ENCODE results near the gene CMIP. TPM values are rescaled to one million over a fixed set of nuclear protein-coding genes. Genes with fewer than 3 reads are reported as not detected.

Gene CMIP
- total RNA-seq, 4 donors from 2014 or later = 14.5 to 24.6 (median 21.0) TPM

- no peaks in the 10 kb centered on the region for H3K27me3 ChIP-seq
- no peaks in the 10 kb centered on the region for H3K9me3 ChIP-seq
- H3K4me3 ChIP-seq = no peak overlapping the region
- no peak for DNase-seq (ENCODE audit: extremely low spot score)
- no peak for TF ChIP-seq POLR2A (IDR thresholded peaks at IDR 0.05; ENCODE audit: low read depth)
- TF ChIP-seq CTCF (IDR thresholded peaks at IDR 0.05) = no peak
- H3K27ac ChIP-seq (replicated peaks in 1 of 4) = no peak overlapping the region
- intact Hi-C loops (cut with DNase I) = loop anchor here (10.0 kb wide), 1 partner anchor 90 kb away; no protein-coding TSS in a partner anchor
- WGBS = 65% methylated on average over 11 of the region's 11 CpGs
- no peaks in the 10 kb centered on the region for H3K36me3 ChIP-seq
- peaks cover 11 to 69% (median 58%) of the 10 kb centered on the region in 4 donors for H3K4me1 ChIP-seq
Observed at GRCh38 chr16:81484908-81485624, 40.5 kb downstream of the CMIP start.

- peaks cover 11 to 68% (median 56%) of the 10 kb centered on the region in 4 donors for H3K4me1 ChIP-seq
Observed at GRCh38 chr16:81485824-81486539, 41.4 kb downstream of the CMIP start.

GRCh38 chr16:81486540-81487061, 42.0 kb downstream of the CMIP start:
- H3K9me3 ChIP-seq = no peaks in the 10 kb centered on the region
- no peaks in the 10 kb centered on the region for H3K36me3 ChIP-seq
- no peak for DNase-seq (ENCODE audit: extremely low spot score)
- intact Hi-C loops (cut with DNase I) = loop anchor here (10.0 kb wide), 1 partner anchor 88 kb away; no protein-coding TSS in a partner anchor
- no peak overlapping the region for H3K27ac ChIP-seq (replicated peaks in 1 of 4)
- WGBS = 80% methylated on average over 14 of the region's 22 CpGs
- H3K4me3 ChIP-seq = no peak overlapping the region
- no peaks in the 10 kb centered on the region for H3K27me3 ChIP-seq
- peaks cover 13 to 65% (median 59%) of the 10 kb centered on the region in 4 donors for H3K4me1 ChIP-seq
- no peak for TF ChIP-seq CTCF (IDR thresholded peaks at IDR 0.05)
- TF ChIP-seq POLR2A (IDR thresholded peaks at IDR 0.05; ENCODE audit: low read depth) = no peak
- TF ChIP-seq POLR2AphosphoS5 (IDR thresholded peaks at IDR 0.05) = no peak
- no peak for TF ChIP-seq EP300 (IDR thresholded peaks at IDR 0.05)

More at GRCh38 chr16:81485824-81486539, 41.4 kb downstream of the CMIP start:
- Histone ChIP-seq H3K4me3 (no peak overlapping the region), H3K9me3 (no peaks in the 10 kb centered on the region), H3K27me3 (no peaks in the 10 kb centered on the region), H3K36me3 (no peaks in the 10 kb centered on the region), H3K27ac (replicated peaks in 1 of 4) (no peak overlapping the region)
- whole genome bisulfite sequencing = 83% methylated on average over 17 of the region's 21 CpGs
- intact Hi-C loops (cut with DNase I) = loop anchor here (10.0 kb wide), 1 partner anchor 89 kb away; no protein-coding TSS in a partner anchor
- no peak for DNase-seq (ENCODE audit: extremely low spot score)
- TF ChIP-seq POLR2AphosphoS5 (IDR thresholded peaks at IDR 0.05) (no peak), EP300 (IDR thresholded peaks at IDR 0.05) (no peak), CTCF (IDR thresholded peaks at IDR 0.05) (no peak), POLR2A (IDR thresholded peaks at IDR 0.05; ENCODE audit: low read depth) (no peak)

- peaks cover 20 to 65% (median 62%) of the 10 kb centered on the region in 4 donors for H3K4me1 ChIP-seq
- no peaks in the 10 kb centered on the region for H3K9me3 ChIP-seq
- intact Hi-C loops (cut with DNase I) = loop anchor here (10.0 kb wide), 1 partner anchor 87 kb away; no protein-coding TSS in a partner anchor
- no peak for DNase-seq (ENCODE audit: extremely low spot score)
- H3K27me3 ChIP-seq = no peaks in the 10 kb centered on the region
- no peak for TF ChIP-seq CTCF (IDR thresholded peaks at IDR 0.05)
- TF ChIP-seq POLR2A (IDR thresholded peaks at IDR 0.05; ENCODE audit: low read depth) = no peak
- no peak for TF ChIP-seq EP300 (IDR thresholded peaks at IDR 0.05)
- TF ChIP-seq POLR2AphosphoS5 (IDR thresholded peaks at IDR 0.05) = no peak
- H3K4me3 ChIP-seq = no peak overlapping the region
- H3K36me3 ChIP-seq = no peaks in the 10 kb centered on the region
- 87% methylated on average over 11 of the region's 14 CpGs for WGBS
- no peak overlapping the region for H3K27ac ChIP-seq (replicated peaks in 1 of 4)
Observed at GRCh38 chr16:81487301-81487720, 42.7 kb downstream of the CMIP start.

Data from esophagus muscularis mucosa (tissue), 4 donors.